Measurements from ENCODE around the gene STK38L.

DNA sequence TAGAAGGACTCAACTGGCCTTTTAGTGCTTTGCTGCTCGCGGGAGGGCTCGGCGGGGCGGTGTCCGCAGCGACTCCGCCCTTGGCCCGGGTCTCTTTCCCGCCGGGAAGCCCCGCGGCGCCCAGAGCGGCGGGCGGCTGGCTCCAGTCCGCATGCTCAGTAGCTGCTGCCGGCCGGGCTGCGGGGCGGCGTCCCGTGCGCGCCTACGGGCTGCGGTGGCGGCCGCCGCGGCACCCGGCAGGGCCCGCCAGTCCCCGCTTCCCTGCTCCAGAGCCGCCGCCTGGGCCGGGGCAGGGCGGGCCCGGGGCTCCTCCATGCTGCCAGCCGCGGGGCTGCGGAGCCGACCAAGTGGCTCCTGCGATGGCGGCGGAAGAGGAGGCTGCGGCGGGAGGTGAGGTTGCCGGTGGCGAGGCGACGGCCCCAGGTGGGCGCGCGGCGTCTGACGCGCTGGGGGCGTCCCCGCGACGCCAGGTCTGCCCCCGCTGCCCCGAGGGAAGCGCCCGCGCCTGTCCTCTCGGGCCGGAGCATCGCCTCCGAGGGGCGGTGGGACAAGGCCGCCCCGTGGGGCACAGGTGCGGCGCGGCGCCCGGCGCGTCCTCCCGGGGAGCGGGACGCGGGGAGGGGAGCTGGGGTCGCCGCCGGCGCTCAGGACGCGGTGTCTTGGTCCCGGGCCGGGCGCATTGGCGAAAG, 88.8 kb downstream of the STK38L start, which contains the start of gene BMAL2:
- TF ChIP-seq POLR2A (IDR thresholded peaks at IDR 0.05), result no peak
- TF ChIP-seq CTCF (IDR thresholded peaks at IDR 0.05), result no peak
